Activated T-helper 1 cell treated with Interleukin-2 at 50 U/mL for 16 hours (primary cell): Measurements from ENCODE around the gene ATP8B2.
A peak's percentile ranks its signal among the peaks of the same experiment; 100 is the strongest.
"Not testable (repeated sequence)": the region's sequence is repeated elsewhere in the genome, so short reads cannot be mapped to it uniquely, and the experiment has no call there.

Experiments
- DNase-seq: peaks from one replicate; pipeline ENCODE4 v3.0.0-alpha.2; 2020; ENCODE audit warnings: low read depth

The ATP8B2 gene

GRCh38 chr1:154347961-154348360, 22.6 kb downstream of the ATP8B2 start:
- no peak for DNase-seq

- no peak for DNase-seq
Measured at GRCh38 chr1:154348429-154349076, 23.2 kb downstream of the ATP8B2 start.

GRCh38 chr1:154349121-154349520, 23.8 kb downstream of the ATP8B2 start:
- DNase-seq = no peak

- no peak for DNase-seq
Measured at GRCh38 chr1:154350383-154350782, 25.1 kb downstream of the ATP8B2 start.

- DNase-seq = no peak
Measured at GRCh38 chr1:154351363-154352068, 26.2 kb downstream of the ATP8B2 start.

- DNase-seq = no peak
Measured at GRCh38 chr1:154352245-154352580, 26.9 kb downstream of the ATP8B2 start.

GRCh38 chr1:154352581-154353459, 27.5 kb downstream of the ATP8B2 start:
- DNase-seq = no peak

GRCh38 chr1:154353460-154353904, 28.2 kb downstream of the ATP8B2 start:
- no peak for DNase-seq

- DNase-seq = no peak
Measured at GRCh38 chr1:154353966-154354365, 28.6 kb downstream of the ATP8B2 start.

- DNase-seq = no peak
Measured at GRCh38 chr1:154358519-154358918, 33.2 kb downstream of the ATP8B2 start.

GRCh38 chr1:154360288-154360687, 35.0 kb downstream of the ATP8B2 start:
- DNase-seq = no peak

GRCh38 chr1:154360881-154361280, 35.6 kb downstream of the ATP8B2 start:
- not testable (repeated sequence) for DNase-seq

- DNase-seq = no peak
Measured at GRCh38 chr1:154361357-154361756, 36.0 kb downstream of the ATP8B2 start.

- DNase-seq = no peak
Measured at GRCh38 chr1:154371436-154371835, 46.1 kb downstream of the ATP8B2 start.

- DNase-seq = not testable (repeated sequence)
Measured at GRCh38 chr1:154373777-154374357, 48.5 kb downstream of the ATP8B2 start.

GRCh38 chr1:154379301-154379700, 54.0 kb downstream of the ATP8B2 start:
- DNase-seq = no peak

GRCh38 chr1:154384650-154385489, 59.5 kb downstream of the ATP8B2 start:
- DNase-seq = no peak

- peak; percentile 42 for DNase-seq
Measured at GRCh38 chr1:154386643-154387352, 61.5 kb downstream of the ATP8B2 start.

- no peak for DNase-seq
Measured at GRCh38 chr1:154391086-154391770, 65.9 kb downstream of the ATP8B2 start.

- DNase-seq = no peak
Measured at GRCh38 chr1:154398141-154398540, 72.8 kb downstream of the ATP8B2 start.
